Placental pericyte (primary cell): ENCODE data around the gene ARMH3. TPM values are rescaled to one million over a fixed set of nuclear protein-coding genes. Genes with fewer than 3 reads are reported as not detected.

Experiments
- small RNA-seq: library from RNA; depleted of rRNA; stranded (forward); fragments of <200 nt; gene quantifications from one replicate; pipeline ENCODE3, GENCODE V24; 2012; ENCODE audit warnings: low replicate concordance
- total RNA-seq: library from RNA; depleted of rRNA; stranded (reverse); fragments of >200 nt; gene quantifications from 2 replicates; pipeline ENCODE4 v1.2.3, GENCODE V29; 2012

Gene ARMH3
- 9.2 and 10.5 TPM in 2 replicates for total RNA-seq

GRCh38 chr10:102055647-102056419, at the start of gene ARMH3:
Gene ARMH3 (minus strand): TSS chr10:102056173. CDS start chr10:102040114, 16,059 bp downstream.

GRCh38 chr10:102064868-102065560, 9.0 kb upstream of the ARMH3 start, which contains the start of gene HPS6:
Gene HPS6 (plus strand): TSS chr10:102065349. CDS start chr10:102065475, 126 bp downstream.

GRCh38 chr10:101843032-101844021, 212.6 kb downstream of the ARMH3 start, which contains the start of gene KCNIP2:
Gene KCNIP2 (minus strand): TSS chr10:101843800. CDS start chr10:101843568, 232 bp downstream.

GRCh38 chr10:101818119-101818871, 237.7 kb downstream of the ARMH3 start, which contains the start of gene OGA:
Gene OGA (minus strand): TSS chr10:101818444. CDS start chr10:101818022, 422 bp downstream.

Small RNAs within 50 kb of the gene (small RNA-seq; reads per million reads assigned to genes)
- gene AL500527.1: not detected
- not detected for gene AL500527.2
- gene RF00017: not detected
- not detected for gene RF00019

Other genes with a start within 250 kb of the ARMH3 start
- 75.5 and 78.0 TPM in 2 replicates for gene OGA, start 237.7 kb downstream of the ARMH3 start, total RNA-seq
- 0.44 and 0.57 TPM in 2 replicates for gene KCNIP2, start 212.4 kb downstream of the ARMH3 start, total RNA-seq
- gene HPS6, start 9.2 kb upstream of the ARMH3 start, total RNA-seq: 26.9 and 38.9 TPM in 2 replicates
- 55.8 and 72.9 TPM in 2 replicates for gene LDB1, start 64.2 kb upstream of the ARMH3 start, total RNA-seq
- gene PPRC1, start 76.9 kb upstream of the ARMH3 start, total RNA-seq: 22.1 and 34.4 TPM in 2 replicates
- 46.5 and 56.2 TPM in 2 replicates for gene NOLC1, start 96.2 kb upstream of the ARMH3 start, total RNA-seq
- 0.66 and 0.72 TPM in 2 replicates for gene ELOVL3, start 170.1 kb upstream of the ARMH3 start, total RNA-seq
- not detected in 2 replicates for gene PITX3, start 185.3 kb upstream of the ARMH3 start, total RNA-seq
- gene GBF1, start 189.4 kb upstream of the ARMH3 start, total RNA-seq: 46.0 and 74.6 TPM in 2 replicates